Stimulated activated CD8-positive, alpha-beta memory T cell treated with anti-CD3 and anti-CD28 coated beads, Interleukin-7, amount 100 ng/mL, for 1 hour (primary cell): ENCODE data around the gene TAP2.
"Not testable (repeated sequence)": the region's sequence is repeated elsewhere in the genome, so short reads cannot be mapped to it uniquely, and the experiment has no call there.

Source experiments
- DNase-seq, 2 donors: peaks; one replicate each; pipeline ENCODE4 v3.0.0-alpha.2; 2020; ENCODE audit warnings: low read depth in 2 of 2

The TAP2 gene

DNA sequence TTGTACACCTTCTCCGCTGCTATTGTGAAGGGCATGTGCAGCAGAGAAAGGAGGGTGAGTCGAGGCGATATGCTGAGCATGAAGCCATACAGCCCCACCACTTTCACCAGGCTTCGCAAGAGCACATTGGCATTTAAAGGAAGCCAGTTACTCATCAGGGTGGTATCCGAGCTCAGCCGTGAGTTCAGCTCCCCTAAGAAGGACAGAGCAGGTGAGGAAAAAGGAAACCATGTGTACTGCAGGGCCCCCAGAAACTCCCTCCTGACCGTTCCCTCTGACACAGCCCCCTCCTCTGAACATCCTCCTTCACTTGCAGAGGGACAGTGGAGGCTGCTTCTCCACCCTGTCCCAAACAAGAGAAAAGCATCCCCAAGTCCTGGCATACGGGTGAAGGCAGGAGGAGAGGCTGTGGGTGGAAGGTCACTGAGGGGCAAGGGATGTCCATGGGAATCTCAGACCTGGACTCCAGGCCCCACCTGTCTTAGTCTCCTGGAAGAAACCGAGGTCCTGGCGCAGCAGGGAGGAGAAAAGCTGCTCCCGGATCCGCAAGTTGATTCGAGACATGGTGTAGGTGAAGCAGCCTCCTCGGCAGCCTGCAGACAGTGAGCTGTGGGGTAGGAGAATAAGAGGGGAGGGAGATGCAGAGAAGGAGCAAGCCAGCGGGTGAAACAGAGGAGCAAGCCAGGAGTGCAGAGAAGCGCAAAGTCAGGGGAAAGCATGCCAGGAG lies 3.2 kb downstream of the TAP2 start:
- no peak for DNase-seq

DNA sequence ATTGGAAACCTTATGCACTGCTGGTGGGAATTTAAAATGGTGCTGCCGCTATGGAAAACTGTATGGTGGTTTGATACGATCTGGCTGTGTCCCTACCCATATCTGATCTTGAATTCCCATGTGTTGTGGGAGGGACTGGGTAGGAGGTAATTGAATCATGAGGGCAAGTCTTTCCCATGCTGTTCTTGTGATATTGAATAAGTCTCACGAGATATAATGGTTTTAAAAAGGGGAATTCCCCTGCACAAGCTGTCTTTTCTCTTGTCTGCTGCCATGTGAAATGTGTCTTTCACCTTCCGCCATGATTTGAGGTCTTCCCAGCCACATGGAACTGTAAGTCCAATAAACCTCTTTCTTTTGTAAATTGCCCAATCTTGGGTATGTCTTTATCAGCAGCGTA lies 4.9 kb downstream of the TAP2 start:
- DNase-seq: no peak

DNA sequence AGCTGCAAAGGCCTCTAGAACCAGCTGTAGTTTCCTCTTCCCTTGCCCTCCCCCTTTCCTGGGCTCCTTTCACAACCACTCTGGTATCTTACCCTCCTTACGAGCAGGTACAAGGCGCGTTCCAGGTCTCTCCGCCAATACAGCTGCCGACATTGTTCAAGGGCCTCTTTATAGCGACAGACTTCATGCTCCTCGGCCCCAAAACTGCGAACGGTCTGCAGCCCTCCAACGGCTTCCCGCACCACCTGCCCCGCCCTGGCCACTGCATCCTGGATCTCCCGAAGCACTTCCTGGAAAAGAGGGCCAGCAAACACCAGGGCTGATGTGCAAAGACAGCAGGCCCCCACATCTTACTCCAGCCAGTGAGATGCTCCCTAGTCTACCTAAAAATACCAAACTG lies 6.0 kb downstream of the TAP2 start:
- no peak for DNase-seq

DNA sequence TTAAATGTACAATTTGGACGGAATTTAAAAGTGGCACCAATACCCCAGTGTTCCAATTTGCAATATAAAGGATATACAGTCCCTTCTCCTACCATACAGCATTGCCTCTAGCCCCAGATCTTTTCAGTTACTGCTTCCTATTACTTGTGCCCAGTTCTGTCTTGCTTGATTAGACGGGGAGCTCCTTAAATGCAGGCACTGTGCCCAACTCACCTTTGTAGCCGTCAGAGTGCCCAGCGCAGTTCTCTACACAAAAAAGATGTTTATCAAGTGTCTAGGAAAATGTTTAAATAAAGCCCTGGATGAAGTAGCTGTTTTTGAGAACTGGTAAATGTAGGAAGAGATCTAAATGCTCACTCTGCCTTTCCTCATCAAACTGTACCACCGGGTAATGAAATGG lies 7.6 kb downstream of the TAP2 start:
- no peak for DNase-seq

DNA sequence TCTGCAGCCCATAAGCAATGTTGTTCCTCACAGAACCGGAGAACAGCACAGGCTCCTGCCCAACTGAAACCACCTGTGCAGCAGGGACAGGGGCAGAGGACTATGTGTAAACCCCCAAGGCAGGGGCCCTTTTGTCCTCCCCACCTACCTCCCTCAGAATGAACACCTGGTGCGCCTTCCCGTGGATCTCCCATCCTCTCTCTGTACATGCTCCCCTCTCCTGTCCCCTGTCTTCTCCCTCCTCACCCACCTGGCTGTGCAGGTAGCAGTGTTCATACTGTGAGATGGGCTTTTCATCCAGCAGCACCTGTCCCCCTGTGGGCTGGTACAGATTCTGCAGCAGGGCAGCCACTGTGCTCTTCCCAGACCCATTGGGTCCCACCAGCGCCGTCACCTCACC lies 8.5 kb downstream of the TAP2 start:
- DNase-seq: no peak

DNA sequence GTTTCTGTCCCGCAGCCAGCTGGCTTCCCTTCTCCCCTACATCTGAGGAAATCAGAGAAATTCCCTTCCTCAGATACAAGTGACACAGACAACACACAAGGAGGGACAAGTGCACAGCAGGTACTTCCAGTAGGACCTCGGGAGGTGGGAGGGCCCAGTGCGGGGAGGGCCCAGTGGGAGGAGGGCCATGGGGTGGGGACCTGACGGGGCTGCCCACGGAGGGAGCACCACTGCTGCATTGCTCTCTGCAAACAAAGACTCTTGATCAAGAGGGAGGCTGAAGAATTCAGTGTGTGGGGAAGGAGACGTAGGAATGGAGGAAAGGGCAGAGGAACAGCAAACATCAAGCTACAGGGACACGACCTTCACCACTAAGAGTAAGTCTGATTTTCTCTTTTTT lies 9.0 kb downstream of the TAP2 start:
- DNase-seq: no peak

DNA sequence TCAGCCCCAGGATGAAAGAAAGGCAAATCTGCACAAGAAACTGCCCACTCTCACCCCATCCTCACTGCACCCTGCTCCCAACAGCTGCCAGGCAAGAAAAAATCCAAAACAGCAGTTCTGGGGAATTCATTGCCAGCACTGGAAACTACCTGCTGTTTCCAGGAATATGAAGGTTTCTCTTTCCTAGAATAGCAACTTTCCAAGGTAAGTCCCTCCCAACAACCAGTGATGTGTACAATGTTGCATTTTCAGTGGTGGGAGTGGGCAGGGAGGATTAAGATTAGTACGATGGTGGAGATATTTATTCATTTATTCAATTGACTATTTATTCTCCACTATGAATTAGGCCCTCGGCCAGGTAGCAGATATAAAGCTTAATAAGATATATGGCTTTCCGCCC lies 11.5 kb downstream of the TAP2 start:
- no peak for DNase-seq

DNA sequence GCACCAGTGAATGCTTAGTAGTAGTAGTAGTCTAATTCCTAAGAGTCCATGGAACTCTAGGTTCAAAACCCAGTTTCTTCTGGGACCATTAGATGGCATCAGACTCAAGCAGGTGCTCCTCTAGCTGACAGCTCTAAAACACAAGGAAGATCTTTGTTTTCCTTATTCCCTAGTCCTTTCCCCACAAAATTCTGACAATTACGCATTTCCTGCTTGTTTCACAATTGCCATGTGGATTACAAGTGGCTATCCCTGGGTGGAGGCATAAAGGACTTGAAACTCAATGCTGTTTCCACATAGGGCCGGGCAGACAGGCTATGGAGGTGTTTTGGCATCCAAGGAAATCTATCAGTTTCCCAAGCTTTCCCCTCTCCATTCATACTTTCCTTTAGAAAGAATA lies 12.6 kb downstream of the TAP2 start:
- DNase-seq: no peak

DNA sequence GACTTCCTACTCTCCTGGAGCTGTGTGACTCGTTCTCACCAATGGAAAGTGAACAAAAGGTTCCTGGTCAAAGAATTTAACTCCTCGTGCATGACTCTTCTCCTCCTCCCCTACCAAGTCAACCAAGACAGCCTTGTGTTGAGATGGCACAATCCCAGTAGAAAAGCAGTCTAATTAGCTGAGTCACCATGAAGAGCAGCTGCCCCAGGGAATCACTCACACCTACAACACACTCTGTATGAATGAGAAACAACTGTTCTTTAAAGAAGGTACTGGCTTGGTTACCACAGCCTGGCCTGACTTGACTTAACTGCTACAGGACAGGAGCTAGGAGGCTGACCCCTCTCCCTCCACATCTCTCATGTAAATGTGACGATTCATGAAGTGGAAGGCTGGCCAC lies 18.8 kb downstream of the TAP2 start:
- no peak for DNase-seq

DNA sequence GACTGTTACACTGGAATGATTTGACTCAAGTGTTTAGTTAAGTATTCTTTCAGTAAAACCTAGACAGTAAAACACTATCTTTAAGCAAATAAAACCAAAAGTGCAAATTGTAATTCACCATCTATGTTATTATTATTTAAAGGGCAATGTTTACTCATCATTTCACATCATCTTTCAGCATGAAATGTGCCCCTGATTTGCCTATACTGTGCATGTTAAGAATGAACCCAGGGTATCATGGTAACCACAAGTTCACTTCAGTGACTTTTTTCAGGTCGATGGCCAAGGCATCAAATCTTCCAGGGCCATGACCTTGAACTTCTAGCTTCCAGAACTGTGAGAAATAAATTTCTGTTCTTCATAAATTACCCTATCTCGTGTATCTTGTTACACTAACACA lies 19.7 kb downstream of the TAP2 start:
- no peak for DNase-seq

DNA sequence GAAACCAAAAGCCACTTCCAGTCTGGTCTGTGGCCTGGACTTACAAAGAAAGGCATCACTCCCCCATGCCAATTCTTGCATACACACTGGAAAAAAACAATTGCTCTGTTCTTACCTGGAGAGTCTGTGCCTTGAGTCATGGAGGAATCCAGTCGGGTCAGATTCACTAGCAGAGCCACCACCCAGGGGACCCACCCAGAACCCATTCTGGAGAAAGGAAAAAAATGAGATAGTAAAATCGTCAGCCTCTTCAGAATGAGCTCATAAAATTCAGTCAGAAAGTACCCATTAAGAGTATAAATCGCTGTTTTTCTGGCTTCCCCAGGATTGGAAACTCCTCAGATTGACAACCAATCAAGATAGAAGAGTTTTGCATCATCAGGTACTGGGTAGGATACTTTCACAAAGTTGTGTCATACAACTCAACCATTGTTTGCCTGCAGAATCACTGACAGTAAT lies 21.8 kb downstream of the TAP2 start, which contains the start of gene HLA-DOB:
Gene HLA-DOB, minus strand, starts transcription at position 257 of the 459 bp plus-strand sequence. Its CDS starts 51 bp downstream, at position 206.
- no peak for DNase-seq

DNA sequence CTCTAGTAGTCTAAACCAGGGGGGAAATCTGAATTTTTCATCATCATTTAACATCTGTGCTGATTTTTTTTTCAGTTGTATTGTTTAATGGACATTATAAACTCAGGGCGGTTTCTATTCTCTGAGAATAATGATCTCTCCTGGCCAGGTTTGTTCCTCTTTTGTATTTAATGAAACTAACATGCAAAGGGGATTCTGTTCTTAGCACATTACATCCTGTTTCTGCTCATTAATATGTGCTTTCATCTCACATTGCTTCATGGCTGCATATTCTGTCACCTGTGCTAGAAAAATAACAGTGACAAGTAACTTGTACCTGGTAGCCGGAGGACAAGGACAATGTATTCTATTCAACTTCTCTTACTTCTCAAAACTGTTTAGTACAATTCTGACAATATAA lies 22.5 kb downstream of the TAP2 start:
- no peak for DNase-seq

DNA sequence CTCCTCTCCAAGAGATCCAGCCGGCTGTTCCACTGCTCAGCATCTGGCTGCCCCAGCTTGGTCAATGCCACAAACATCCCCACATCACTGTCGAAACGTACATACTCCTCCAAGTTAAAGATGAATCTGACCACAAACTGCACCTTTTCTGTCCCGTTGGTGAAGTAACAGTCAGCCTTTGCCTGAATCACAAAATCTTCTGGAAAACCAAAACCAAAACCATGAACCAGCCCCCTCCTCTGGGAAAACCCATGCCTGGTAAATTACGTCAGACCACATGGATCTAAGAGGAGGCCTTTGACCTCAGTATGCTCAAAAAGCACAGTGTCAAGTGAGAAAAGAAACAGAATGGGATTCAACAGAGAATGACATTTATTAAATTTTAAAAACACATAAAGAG lies 23.4 kb downstream of the TAP2 start:
- DNase-seq: no peak

DNA sequence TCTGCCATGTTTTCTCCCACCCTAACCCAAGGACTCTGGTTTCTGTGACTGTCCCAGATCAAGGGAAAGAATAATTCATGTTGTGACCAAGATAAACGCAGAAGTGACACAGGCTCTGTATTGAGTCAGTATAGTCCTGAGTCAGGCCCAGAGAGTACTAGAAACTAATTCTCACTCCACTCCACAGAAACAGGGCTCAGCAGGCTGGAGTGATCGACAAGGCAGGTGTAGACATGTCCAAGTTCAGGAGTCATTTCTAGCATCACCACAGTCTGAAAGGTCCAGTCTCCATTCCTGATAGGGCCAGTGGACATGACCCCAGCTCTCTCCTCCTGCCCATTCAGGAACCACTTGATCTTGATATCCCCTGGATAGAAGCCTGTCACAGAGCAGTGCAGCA lies 24.4 kb downstream of the TAP2 start:
- no peak for DNase-seq

DNA sequence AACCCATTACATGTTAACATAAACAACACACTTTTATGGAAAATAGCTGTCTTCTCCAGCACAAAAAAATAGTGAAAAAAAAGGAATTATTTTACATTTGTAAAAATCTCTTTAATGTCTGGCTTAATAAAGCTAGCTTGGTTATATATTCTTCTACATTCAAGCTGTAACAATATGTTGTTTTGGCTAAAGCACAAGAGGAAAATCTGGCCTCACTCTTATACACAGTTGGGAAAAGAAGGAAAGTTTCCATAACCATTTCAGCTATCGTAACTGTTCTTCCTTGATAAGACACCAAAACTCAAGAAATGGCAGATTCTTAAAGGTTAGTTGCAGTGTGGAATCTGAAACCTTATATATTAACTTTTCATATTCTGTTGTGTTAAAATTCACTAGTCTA lies 29.4 kb downstream of the TAP2 start:
- no peak for DNase-seq

DNA sequence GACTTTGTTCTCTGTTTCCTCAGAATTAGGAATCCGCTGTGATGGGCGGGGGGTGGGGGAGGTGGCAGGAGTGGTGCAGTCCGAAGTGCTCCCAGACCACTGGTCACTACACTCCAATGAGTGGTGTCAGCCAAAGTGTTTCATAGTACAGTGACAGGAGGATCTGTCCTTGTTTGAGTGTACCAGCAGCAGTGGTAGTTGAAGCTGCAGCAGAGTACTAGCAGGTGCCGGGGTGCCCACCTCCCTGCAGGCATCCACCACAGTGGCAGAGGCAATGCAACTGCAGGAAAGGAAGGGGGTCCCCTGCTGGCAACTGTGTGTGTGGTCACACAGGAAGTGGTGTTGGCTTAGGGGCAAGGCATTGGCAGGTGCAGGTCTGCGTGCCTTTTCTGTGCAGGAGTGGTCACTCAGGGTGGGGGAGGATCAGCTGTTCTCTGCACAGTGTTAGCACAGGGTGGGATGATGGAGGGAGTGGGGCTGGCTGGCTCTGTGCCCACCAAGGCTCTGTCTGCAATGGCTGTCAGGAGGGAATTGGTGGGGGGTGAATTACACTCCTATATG lies 31.4 kb downstream of the TAP2 start:
- no peak for DNase-seq

DNA sequence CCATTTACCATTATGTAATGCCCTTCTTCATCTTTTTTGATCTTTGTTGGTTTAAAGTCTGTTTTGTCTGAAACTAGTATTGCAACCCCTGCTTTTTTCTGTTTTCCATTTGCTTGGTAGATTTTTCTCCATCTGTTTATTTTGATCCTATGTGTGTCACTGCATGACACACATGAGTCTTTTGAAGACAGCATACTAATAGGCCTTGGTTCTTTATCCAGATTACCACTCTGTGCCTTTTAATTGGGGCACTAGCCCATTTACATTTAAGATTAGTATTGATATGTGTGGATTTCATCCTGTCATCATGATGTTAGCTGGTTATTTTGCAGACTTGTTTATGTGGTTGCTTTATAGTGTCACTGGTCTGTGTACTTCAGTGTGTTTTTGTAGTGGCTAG lies 33.1 kb downstream of the TAP2 start:
- not testable (repeated sequence) for DNase-seq

DNA sequence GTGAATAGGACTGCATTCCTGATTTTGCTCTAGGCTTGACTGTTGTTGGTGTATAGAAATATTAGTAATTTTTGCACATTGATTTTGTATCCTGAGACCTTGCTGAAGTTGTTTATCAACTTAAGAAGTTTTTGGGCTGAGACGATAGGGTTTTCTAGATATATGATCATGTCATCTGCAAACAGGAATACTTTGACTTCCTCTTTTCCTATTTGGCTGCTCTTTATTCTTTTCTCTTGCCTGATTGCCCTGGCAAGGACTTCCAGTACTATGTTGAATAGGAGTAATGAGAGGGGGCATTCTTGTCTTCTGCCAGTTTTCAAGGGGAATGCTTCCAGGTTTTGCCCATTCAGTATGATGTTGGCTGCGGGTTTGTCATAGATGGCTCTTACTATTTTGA lies 35.1 kb downstream of the TAP2 start:
- DNase-seq: no peak

DNA sequence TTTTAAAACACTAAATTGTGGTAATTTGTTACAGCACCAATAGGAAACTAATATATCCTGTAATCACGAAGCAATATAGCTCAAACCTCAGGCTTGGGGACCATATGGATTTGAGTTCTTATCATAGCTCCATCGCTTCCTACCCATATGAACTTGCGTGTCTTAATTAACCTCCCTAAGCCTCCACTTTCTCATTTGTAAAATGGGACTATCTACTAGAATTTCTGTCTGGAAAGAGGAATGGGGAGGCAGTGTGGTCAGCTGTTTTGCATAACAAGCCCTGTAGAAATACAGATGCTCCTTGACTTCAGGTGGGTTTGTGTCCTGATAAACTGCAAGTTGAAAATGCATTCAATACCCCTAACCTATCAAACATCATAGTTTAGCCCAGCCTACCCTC lies 38.8 kb downstream of the TAP2 start:
- no peak for DNase-seq

DNA sequence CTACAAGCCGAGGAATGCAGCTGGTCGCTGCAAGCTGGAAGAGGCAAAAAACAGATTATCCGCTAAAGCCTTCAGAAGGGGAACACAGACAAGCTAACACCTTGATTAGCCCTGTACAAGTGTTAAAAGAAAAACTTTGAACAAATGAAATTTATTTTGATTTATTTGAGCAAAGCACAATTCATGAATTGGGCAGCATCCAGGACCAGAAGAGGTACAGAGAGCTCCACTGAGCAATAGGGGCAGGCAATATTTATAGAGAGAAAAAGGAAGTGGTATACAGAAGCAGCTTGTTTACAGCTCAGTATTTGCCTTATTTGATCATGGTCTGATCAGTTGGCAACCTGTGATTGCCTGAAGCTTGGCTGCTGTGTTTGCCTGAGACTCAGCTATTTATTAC lies 39.4 kb downstream of the TAP2 start:
- no peak for DNase-seq

DNA sequence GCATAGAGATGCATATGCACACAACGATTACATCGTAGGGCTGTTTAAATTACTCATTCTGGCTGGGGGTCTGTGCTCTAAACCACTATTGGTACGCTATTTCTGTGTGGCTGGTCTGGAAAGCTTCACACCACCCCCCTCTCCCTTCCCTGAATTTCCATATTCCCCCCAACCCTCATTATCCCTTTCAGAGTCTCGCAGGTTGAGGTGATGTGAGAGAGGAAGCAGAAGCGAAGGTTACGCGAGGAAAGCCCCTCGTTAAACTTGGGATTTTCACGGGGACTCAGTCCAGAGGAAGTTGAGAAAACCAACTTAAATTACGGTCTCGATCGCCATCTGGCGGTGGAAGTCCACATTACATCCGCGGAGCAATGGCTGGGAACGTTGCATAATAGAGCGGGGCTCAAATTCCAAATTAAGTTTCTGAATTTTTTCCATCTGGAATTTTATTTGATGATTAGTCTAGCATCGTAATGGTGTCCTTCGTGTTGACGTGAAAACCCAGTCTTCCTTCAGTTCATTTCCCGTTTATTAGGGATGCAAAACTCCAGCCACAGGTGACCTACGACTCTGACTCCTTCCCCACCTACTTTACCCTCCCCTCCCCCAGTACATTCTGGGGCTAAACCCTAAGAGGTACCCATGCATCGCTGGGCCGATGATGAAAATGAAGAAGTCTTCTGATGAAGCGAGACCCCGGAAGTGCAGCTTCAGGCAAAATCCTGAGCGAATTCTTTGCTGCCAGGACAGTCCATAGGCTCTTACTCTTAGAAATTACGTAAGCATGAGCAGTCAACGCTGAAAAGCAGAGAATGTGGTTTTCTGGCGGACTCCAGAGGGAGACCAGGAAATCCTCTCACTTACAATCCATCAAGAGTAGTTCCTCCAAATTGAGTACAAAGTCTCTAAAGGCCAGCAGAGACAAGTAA lies 41.4 kb downstream of the TAP2 start:
- peak; percentile 55 to 83 for DNase-seq

DNA sequence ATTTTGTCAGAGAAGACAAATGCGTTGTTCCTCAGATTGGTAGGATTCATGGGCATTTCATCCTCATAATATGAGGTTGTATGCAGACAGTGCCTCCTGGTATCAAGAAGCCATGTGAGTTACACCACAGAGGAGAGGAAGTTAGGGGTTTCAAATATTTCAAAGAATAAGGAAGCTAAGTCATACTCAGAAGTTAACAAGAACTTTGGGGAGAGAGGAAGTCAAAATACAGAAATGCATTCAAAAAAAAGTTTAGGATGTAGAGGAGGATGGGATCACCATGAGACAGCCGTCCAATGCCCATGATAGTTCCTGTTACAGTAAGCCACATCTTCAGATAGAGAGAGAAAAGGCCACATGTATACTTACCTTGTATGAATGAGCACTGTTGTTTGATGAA lies 44.0 kb downstream of the TAP2 start:
- no peak for DNase-seq
